ENCODE data around the gene SIRPB2.

The SIRPB2 gene

GRCh38 chr20:1484438-1485116, 6.6 kb downstream of the SIRPB2 start:
- Histone ChIP-seq H3K4me3 (ENCODE audit: insufficient read depth, low read length, poor library complexity, severe bottlenecking) (no peak overlapping the region), H3K9ac (ENCODE audit: low read length) (no peak overlapping the region), H2AFZ (ENCODE audit: low read depth, low read length, severe bottlenecking) (no peak overlapping the region)

GRCh38 chr20:1479831-1480595, 11.2 kb downstream of the SIRPB2 start:
- Histone ChIP-seq H3K27ac (ENCODE audit: low read depth, low read length) (no peak overlapping the region), H3K4me3 (ENCODE audit: insufficient read depth, low read length, poor library complexity, severe bottlenecking) (no peak overlapping the region), H3K9ac (ENCODE audit: low read length) (no peak overlapping the region), H3K9me2 (replicated peaks; ENCODE audit: insufficient read depth, low read length) (no peaks in the 10 kb centered on the region), H4K20me1 (ENCODE audit: low read depth, low read length) (no peaks in the 10 kb centered on the region), H3K36me3 (ENCODE audit: low read length) (no peaks in the 10 kb centered on the region), H2AFZ (ENCODE audit: low read depth, low read length, severe bottlenecking) (no peak overlapping the region), H3K27me3 (ENCODE audit: low read length) (no peaks in the 10 kb centered on the region), H3K9me3 (ENCODE audit: insufficient read depth, low read length) (no peaks in the 10 kb centered on the region), H3F3A (ENCODE audit: insufficient read depth) (no peaks in the 10 kb centered on the region), H3K79me2 (ENCODE audit: insufficient read depth, low read length) (no peaks in the 10 kb centered on the region), H3K4me2 (ENCODE audit: low read depth, low read length, poor library complexity, severe bottlenecking) (no peak overlapping the region)
- no peak for TF ChIP-seq EZH2phosphoT487 (conservative IDR thresholded peaks at IDR 0.05; ENCODE audit: low read length)
- no peak for TF ChIP-seq CTCF (IDR thresholded peaks at IDR 0.05; ENCODE audit: insufficient read depth, low read length, poor library complexity, severe bottlenecking)

More at GRCh38 chr20:1484438-1485116, 6.6 kb downstream of the SIRPB2 start:
- no peaks in the 10 kb centered on the region for H3K79me2 ChIP-seq (ENCODE audit: insufficient read depth, low read length)
- no peak for TF ChIP-seq EZH2phosphoT487 (conservative IDR thresholded peaks at IDR 0.05; ENCODE audit: low read length)
- no peak for TF ChIP-seq CTCF (IDR thresholded peaks at IDR 0.05; ENCODE audit: insufficient read depth, low read length, poor library complexity, severe bottlenecking)
- H4K20me1 ChIP-seq (ENCODE audit: low read depth, low read length): no peaks in the 10 kb centered on the region
- H3K27ac ChIP-seq (ENCODE audit: low read depth, low read length): no peak overlapping the region
- H3K4me2 ChIP-seq (ENCODE audit: low read depth, low read length, poor library complexity, severe bottlenecking): no peak overlapping the region
- no peaks in the 10 kb centered on the region for H3K27me3 ChIP-seq (ENCODE audit: low read length)
- H3K9me2 ChIP-seq (replicated peaks; ENCODE audit: insufficient read depth, low read length): no peaks in the 10 kb centered on the region
- H3K36me3 ChIP-seq (ENCODE audit: low read length): no peaks in the 10 kb centered on the region
- no peaks in the 10 kb centered on the region for H3K9me3 ChIP-seq (ENCODE audit: insufficient read depth, low read length)
- no peaks in the 10 kb centered on the region for H3F3A ChIP-seq (ENCODE audit: insufficient read depth)

- Histone ChIP-seq H3F3A (ENCODE audit: insufficient read depth) (no peaks in the 10 kb centered on the region), H3K9ac (ENCODE audit: low read length) (no peak overlapping the region), H4K20me1 (ENCODE audit: low read depth, low read length) (no peaks in the 10 kb centered on the region), H3K4me3 (ENCODE audit: insufficient read depth, low read length, poor library complexity, severe bottlenecking) (no peak overlapping the region), H3K36me3 (ENCODE audit: low read length) (no peaks in the 10 kb centered on the region), H3K9me2 (replicated peaks; ENCODE audit: insufficient read depth, low read length) (no peaks in the 10 kb centered on the region), H3K27me3 (ENCODE audit: low read length) (no peaks in the 10 kb centered on the region), H3K79me2 (ENCODE audit: insufficient read depth, low read length) (no peaks in the 10 kb centered on the region), H2AFZ (ENCODE audit: low read depth, low read length, severe bottlenecking) (no peak overlapping the region), H3K27ac (ENCODE audit: low read depth, low read length) (no peak overlapping the region), H3K9me3 (ENCODE audit: insufficient read depth, low read length) (no peaks in the 10 kb centered on the region), H3K4me2 (ENCODE audit: low read depth, low read length, poor library complexity, severe bottlenecking) (no peak overlapping the region)
- TF ChIP-seq CTCF (IDR thresholded peaks at IDR 0.05; ENCODE audit: insufficient read depth, low read length, poor library complexity, severe bottlenecking): no peak
- TF ChIP-seq EZH2phosphoT487 (conservative IDR thresholded peaks at IDR 0.05; ENCODE audit: low read length): no peak
These were observed 12.7 kb downstream of the SIRPB2 start for GRCh38 chr20:1478566-1478965.
